H9 (cell line): ENCODE data around the gene EXOC3. TPM values are rescaled to one million over a fixed set of nuclear protein-coding genes. Genes with fewer than 3 reads are reported as not detected.

Source experiments
- DNase-seq: peaks from one replicate; pipeline ENCODE4 v3.0.0-alpha.2; 2017
- H2AFZ ChIP-seq: one replicate; pipeline ENCODE4 v1.6.1; 2013; ENCODE audit warnings: mild to moderate bottlenecking, low read length, control low read depth, moderate library complexity
- H2AK5ac ChIP-seq: 2 replicates; pipeline ENCODE4 v1.6.1; 2013; ENCODE audit warnings: low read length, control low read depth, mixed read lengths; ENCODE audit not compliant: insufficient read length
- H2BK120ac ChIP-seq: one replicate; pipeline ENCODE4 v1.6.1; 2013; ENCODE audit warnings: low read depth, mild to moderate bottlenecking, low read length, control low read depth, inconsistent platforms; ENCODE audit not compliant: poor library complexity, severe bottlenecking
- H2BK12ac ChIP-seq: 2 replicates; pipeline ENCODE4 v1.6.1; 2013; ENCODE audit warnings: low read length, control low read depth, mixed read lengths, low read depth; ENCODE audit not compliant: insufficient read length
- H2BK15ac ChIP-seq: 2 replicates; pipeline ENCODE4 v1.6.1; 2013; ENCODE audit warnings: low read depth, low read length, control low read depth
- H2BK20ac ChIP-seq: one replicate; pipeline ENCODE4 v1.6.1; 2013; ENCODE audit warnings: low read depth, mild to moderate bottlenecking, low read length, control low read depth, inconsistent platforms; ENCODE audit not compliant: poor library complexity, severe bottlenecking
- H2BK5ac ChIP-seq: 2 replicates; pipeline ENCODE4 v1.6.1; 2013; ENCODE audit warnings: low read length, control low read depth, mixed read lengths; ENCODE audit not compliant: insufficient read length
- H3K14ac ChIP-seq: 2 replicates; pipeline ENCODE4 v1.6.1; 2013; ENCODE audit warnings: low read length, control low read depth; ENCODE audit not compliant: insufficient read depth
- H3K18ac ChIP-seq: 2 replicates; pipeline ENCODE4 v1.6.1; 2013; ENCODE audit warnings: low read depth, mild to moderate bottlenecking, mixed read lengths, low read length, control low read depth; ENCODE audit not compliant: insufficient read length
- H3K23ac ChIP-seq: 2 replicates; pipeline ENCODE4 v1.6.1; 2013; ENCODE audit warnings: low read length, control low read depth, mixed read lengths, low read depth; ENCODE audit not compliant: insufficient read length
- H3K23me2 ChIP-seq: 2 replicates; pipeline ENCODE4 v1.6.1; 2013; ENCODE audit warnings: low read depth, mild to moderate bottlenecking, mixed read lengths, low read length, control low read depth; ENCODE audit not compliant: insufficient read length, poor library complexity, severe bottlenecking
- H3K27ac ChIP-seq: 2 replicates; pipeline ENCODE4 v1.5.1; 2013; ENCODE audit warnings: low read length, control low read depth, mixed read lengths, low read depth; ENCODE audit not compliant: insufficient read length
- H3K27me3 ChIP-seq: 2 replicates; pipeline ENCODE4 v1.6.1; 2013; ENCODE audit warnings: low read length, control low read depth, inconsistent platforms; ENCODE audit not compliant: insufficient read depth
- H3K4ac ChIP-seq: 2 replicates; pipeline ENCODE4 v1.6.1; 2013; ENCODE audit warnings: low read depth, mild to moderate bottlenecking, control low read depth, inconsistent platforms, low read length, moderate library complexity
- H3K4me1 ChIP-seq: 2 replicates; pipeline ENCODE4 v1.6.1; 2013; ENCODE audit warnings: low read length, control low read depth, inconsistent platforms; ENCODE audit not compliant: insufficient read depth
- H3K4me2 ChIP-seq: 2 replicates; pipeline ENCODE4 v1.6.1; 2013; ENCODE audit warnings: low read length, control low read depth, mixed read lengths; ENCODE audit not compliant: insufficient read length, insufficient read depth
- H3K56ac ChIP-seq: 2 replicates; pipeline ENCODE4 v1.6.1; 2013; ENCODE audit warnings: low read depth, mild to moderate bottlenecking, mixed read lengths, low read length, control low read depth; ENCODE audit not compliant: insufficient read length
- H3K79me1 ChIP-seq: 2 replicates; pipeline ENCODE4 v1.6.1; 2013; ENCODE audit warnings: low read depth, mild to moderate bottlenecking, moderate library complexity, low read length, control low read depth, inconsistent platforms; ENCODE audit not compliant: insufficient read depth, poor library complexity, severe bottlenecking
- H3K79me2 ChIP-seq: 2 replicates; pipeline ENCODE4 v1.6.1; 2013; ENCODE audit warnings: low read length, control low read depth, inconsistent platforms; ENCODE audit not compliant: insufficient read depth
- H3K9ac ChIP-seq: 2 replicates; pipeline ENCODE4 v1.6.1; 2013; ENCODE audit warnings: low read length, control low read depth, mixed read lengths; ENCODE audit not compliant: insufficient read length; ENCODE audit errors: extremely low read depth
- H3K9me3 ChIP-seq: one replicate; pipeline ENCODE4 v1.6.1; 2013; ENCODE audit warnings: low read depth, low read length, inconsistent platforms; ENCODE audit not compliant: control insufficient read depth
- H3T11ph ChIP-seq: one replicate; pipeline ENCODE4 v1.6.1; 2013; ENCODE audit warnings: mild to moderate bottlenecking, low read length, control low read depth, inconsistent platforms
- H4K20me1 ChIP-seq: one replicate; pipeline ENCODE4 v1.6.1; 2013; ENCODE audit not compliant: control insufficient read depth, insufficient read length, insufficient read depth
- H4K5ac ChIP-seq: 2 replicates; pipeline ENCODE4 v1.6.1; 2013; ENCODE audit warnings: low read depth, mild to moderate bottlenecking, mixed read lengths, low read length, control low read depth; ENCODE audit not compliant: insufficient read length
- H4K8ac ChIP-seq: replicated peaks from 2 replicates; pipeline ENCODE4 v1.6.1; 2013; ENCODE audit warnings: low read length, control low read depth, mixed read lengths, low read depth; ENCODE audit not compliant: insufficient read length
- H4K91ac ChIP-seq: 2 replicates; pipeline ENCODE4 v1.6.1; 2013; ENCODE audit warnings: low read depth, mild to moderate bottlenecking, moderate library complexity, mixed read lengths, low read length, control low read depth; ENCODE audit not compliant: insufficient read length
- H3K27ac Mint-ChIP-seq, 3 experiments: 2 replicates in 2 of 3; 3 replicates in 1 of 3; pipeline ENCODE4 v1.8.0; 2020 to 2021; ENCODE audit warnings: mixed read lengths in 3 of 3, mild to moderate bottlenecking in 1 of 3, moderate library complexity in 1 of 3
- H3K27me3 Mint-ChIP-seq: 2 replicates; pipeline ENCODE4 v1.8.0; 2021; ENCODE audit warnings: low read depth, mild to moderate bottlenecking, moderate library complexity, mixed read lengths
- H3K36me3 Mint-ChIP-seq, 3 experiments: 2 replicates in 2 of 3; 3 replicates in 1 of 3; pipeline ENCODE4 v1.8.0; 2020 to 2021; ENCODE audit warnings: low read depth in 3 of 3, mixed read lengths in 3 of 3; ENCODE audit not compliant: insufficient read depth in 1 of 3
- H3K4me1 Mint-ChIP-seq, 2 experiments: 2 replicates each; pipeline ENCODE4 v1.8.0; 2020; ENCODE audit warnings: mixed read lengths in 2 of 2
- H3K4me3 Mint-ChIP-seq, 2 experiments: 2 replicates in 1 of 2; 3 replicates in 1 of 2; pipeline ENCODE4 v1.8.0; 2020 to 2021; ENCODE audit warnings: mild to moderate bottlenecking in 2 of 2, mixed read lengths in 2 of 2, moderate library complexity in 1 of 2
- H3K9me3 Mint-ChIP-seq, 2 experiments: 2 replicates in 1 of 2; 3 replicates in 1 of 2; pipeline ENCODE4 v1.8.0; 2020; ENCODE audit warnings: mild to moderate bottlenecking in 2 of 2, mixed read lengths in 2 of 2, moderate library complexity in 1 of 2
- CTCF ChIP-seq: fragments of 200-600 bp; sonication (generic); conservative IDR thresholded peaks from 3 replicates; pipeline ENCODE4 v1.8.0; 2021; ENCODE audit warnings: antibody characterized with exemption, mild to moderate bottlenecking
- WGBS: extraction: QIAGEN DNeasy Blood & Tissue Kit; methylation state at CpG from one replicate; pipeline ENCODE4 v1.1.7; 2013; ENCODE audit warnings: missing lambda C conversion rate, low lambda C conversion rate, mixed read lengths; ENCODE audit not compliant: insufficient read length; ENCODE audit errors: extremely low coverage; 5-methylcytosine and 5-hydroxymethylcytosine counted together
- total RNA-seq: library from RNA; stranded (reverse); gene quantifications from 2 replicates; pipeline ENCODE4 v1.2.1, GENCODE V29; 2021

Gene EXOC3
- total RNA-seq, 1 experiment from 2014 or later: 36.7 TPM

GRCh38 chr5:468401-468800, 25.4 kb downstream of the EXOC3 start:
- Histone ChIP-seq H3K9ac (no peak overlapping the region), H3K23ac (no peak overlapping the region), H2BK5ac (no peak overlapping the region), H3K4ac (no peak overlapping the region), H2BK15ac (no peak overlapping the region), H4K8ac (no peak overlapping the region), H4K20me1 (no peaks in the 10 kb centered on the region), H4K91ac (no peak overlapping the region), H4K5ac (no peak overlapping the region), H3K23me2 (peaks cover 8% of the 10 kb centered on the region), H3K18ac (no peak overlapping the region), H3K14ac (no peak overlapping the region), H3K9me3 (no peaks in the 10 kb centered on the region), H2BK20ac (no peak overlapping the region), H3K4me2 (no peak overlapping the region), H2AFZ (no peak overlapping the region), H3K56ac (no peak overlapping the region), H2BK120ac (no peak overlapping the region), H3K79me2 (no peaks in the 10 kb centered on the region), H3K27me3 (no peaks in the 10 kb centered on the region), H2AK5ac (no peak overlapping the region), H3K27ac (no peak overlapping the region), H3T11ph (no peak overlapping the region), H3K4me1 (no peaks in the 10 kb centered on the region), H2BK12ac (no peak overlapping the region), H3K79me1 (no peaks in the 10 kb centered on the region)
- no peaks in the 10 kb centered on the region for H3K9me3 Mint-ChIP-seq
- H3K4me3 Mint-ChIP-seq: no peak overlapping the region
- H3K36me3 Mint-ChIP-seq: peaks cover 0 to 15% (median 9%) of the 10 kb centered on the region in 3 experiments; a peak in 4 of 7 replicates
- no peak for DNase-seq
- no peak overlapping the region for H3K27ac Mint-ChIP-seq
- peaks cover 7% of the 10 kb centered on the region in 2 experiments for H3K4me1 Mint-ChIP-seq
- H3K27me3 Mint-ChIP-seq: peaks cover 3% of the 10 kb centered on the region
- WGBS: no CpG with 5 or more reads among the region's 6 CpGs
- no peak for TF ChIP-seq CTCF
